ENCODE data around the gene CCNY. TPM values are rescaled to one million over a fixed set of nuclear protein-coding genes. Genes with fewer than 3 reads are reported as not detected.

CCNY gene
- total and polyA plus RNA-seq, 2 of the 13 experiments (the other 11 are each of a cell fraction or from before 2014, with no cell fraction given) = 48.2 to 54.7 TPM

GRCh38 chr10:35335133-35336083, 901 bp upstream of the CCNY start (continued):
- TF ChIP-seq ZFP82 (CRISPR knock-in tag; IDR thresholded peaks at IDR 0.05; ENCODE audit: borderline replicate concordance) (0 out of 2 replicates have a peak, but pooled peaks have one; percentile 40), PAXIP1 (CRISPR knock-in tag; conservative IDR thresholded peaks at IDR 0.05) (0 out of 2 replicates have a peak, but pooled peaks have one; percentile 4), WIZ (CRISPR knock-in tag; IDR thresholded peaks at IDR 0.05) (no peak), NRL (CRISPR knock-in tag; IDR thresholded peaks at IDR 0.05; ENCODE audit: borderline replicate concordance) (peak; percentile 68; the same call in 1 of the 2 replicates), SMYD3 (CRISPR knock-in tag; IDR thresholded peaks at IDR 0.05) (0 out of 2 replicates have a peak, but pooled peaks have one; percentile 52), ZNF232 (CRISPR knock-in tag; IDR thresholded peaks at IDR 0.05; ENCODE audit: borderline replicate concordance) (0 out of 2 replicates have a peak, but pooled peaks have one; percentile 11), TOE1 (CRISPR knock-in tag; IDR thresholded peaks at IDR 0.05) (no peak), JARID2 (CRISPR knock-in tag; IDR thresholded peaks at IDR 0.05; ENCODE audit: insufficient replicate concordance) (no peak), CC2D1A (CRISPR knock-in tag; IDR thresholded peaks at IDR 0.05) (no peak), ARID2 (CRISPR knock-in tag; IDR thresholded peaks at IDR 0.05; ENCODE audit: borderline replicate concordance) (peak; percentile 79; the same call in 1 of the 2 replicates), UBTF (CRISPR knock-in tag; IDR thresholded peaks at IDR 0.05) (no peak), FOXK1 (CRISPR knock-in tag; IDR thresholded peaks at IDR 0.05; ENCODE audit: borderline replicate concordance, low read depth) (no peak), SOX5 (CRISPR knock-in tag; IDR thresholded peaks at IDR 0.05; ENCODE audit: borderline replicate concordance) (no peak), DZIP1 (CRISPR knock-in tag; IDR thresholded peaks at IDR 0.05) (0 out of 2 replicates have a peak, but pooled peaks have one; percentile 34), PAWR (CRISPR knock-in tag; IDR thresholded peaks at IDR 0.05; ENCODE audit: borderline replicate concordance) (no peak), ONECUT2 (CRISPR knock-in tag; IDR thresholded peaks at IDR 0.05) (no peak)
- TF ChIP-seq, protein P1, sequence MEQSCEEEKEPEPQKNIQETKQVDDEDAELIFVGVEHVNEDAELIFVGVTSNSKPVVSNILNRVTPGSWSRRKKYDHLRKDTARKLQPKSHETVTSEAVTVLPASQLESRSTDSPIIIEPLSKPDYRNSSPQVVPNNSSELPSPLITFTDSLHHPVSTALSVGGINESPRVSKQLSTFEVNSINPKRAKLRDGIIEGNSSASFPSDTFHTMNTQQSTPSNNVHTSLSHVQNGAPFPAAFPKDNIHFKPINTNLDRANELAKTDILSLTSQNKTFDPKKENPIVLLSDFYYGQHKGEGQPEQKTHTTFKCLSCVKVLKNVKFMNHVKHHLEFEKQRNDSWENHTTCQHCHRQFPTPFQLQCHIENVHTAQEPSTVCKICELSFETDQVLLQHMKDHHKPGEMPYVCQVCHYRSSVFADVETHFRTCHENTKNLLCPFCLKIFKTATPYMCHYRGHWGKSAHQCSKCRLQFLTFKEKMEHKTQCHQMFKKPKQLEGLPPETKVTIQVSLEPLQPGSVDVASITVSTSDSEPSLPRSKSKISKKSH (CRISPR knock-in tag; IDR thresholded peaks at IDR 0.05; ENCODE audit: borderline replicate concordance) = 0 out of 2 replicates have a peak, but pooled peaks have one; percentile 17

Data from HepG2 (cell line).